C4-2B (cell line): ENCODE data around the gene ARVCF.

ENCODE experiments used
- ZFX ChIP-seq: fragments of 450-650 bp; IDR thresholded peaks from 2 replicates; pipeline ENCODE4 v1.6.1; 2017
- TF ChIP-seq, protein P1 (sequence below): fragments of 450-650 bp; conservative IDR thresholded peaks from 2 replicates; pipeline ENCODE4 v1.5.1; 2017; ENCODE audit warnings: mild to moderate bottlenecking

DNA sequence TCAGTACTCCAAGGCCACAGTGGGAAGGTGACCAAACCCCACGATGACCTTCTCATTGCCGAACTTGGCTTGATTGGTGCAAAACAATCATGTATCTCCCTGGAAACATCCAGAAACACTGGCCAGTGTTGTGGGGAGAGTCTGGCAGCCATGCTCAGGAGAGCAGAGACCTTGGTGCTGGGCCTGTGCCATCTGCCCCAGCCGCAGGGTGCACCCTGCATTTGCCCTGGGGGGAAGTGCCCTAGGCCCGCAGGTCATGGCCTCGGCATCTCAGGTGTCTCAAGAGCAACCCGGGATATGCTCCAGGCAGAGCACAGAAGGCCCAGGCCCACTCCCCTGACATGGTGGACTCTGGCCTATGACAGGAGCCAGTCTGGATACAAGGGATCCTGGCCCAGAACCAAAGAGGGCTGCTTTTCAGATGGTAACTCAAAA lies 23.7 kb downstream of the ARVCF start:
- TF ChIP-seq, protein P1, sequence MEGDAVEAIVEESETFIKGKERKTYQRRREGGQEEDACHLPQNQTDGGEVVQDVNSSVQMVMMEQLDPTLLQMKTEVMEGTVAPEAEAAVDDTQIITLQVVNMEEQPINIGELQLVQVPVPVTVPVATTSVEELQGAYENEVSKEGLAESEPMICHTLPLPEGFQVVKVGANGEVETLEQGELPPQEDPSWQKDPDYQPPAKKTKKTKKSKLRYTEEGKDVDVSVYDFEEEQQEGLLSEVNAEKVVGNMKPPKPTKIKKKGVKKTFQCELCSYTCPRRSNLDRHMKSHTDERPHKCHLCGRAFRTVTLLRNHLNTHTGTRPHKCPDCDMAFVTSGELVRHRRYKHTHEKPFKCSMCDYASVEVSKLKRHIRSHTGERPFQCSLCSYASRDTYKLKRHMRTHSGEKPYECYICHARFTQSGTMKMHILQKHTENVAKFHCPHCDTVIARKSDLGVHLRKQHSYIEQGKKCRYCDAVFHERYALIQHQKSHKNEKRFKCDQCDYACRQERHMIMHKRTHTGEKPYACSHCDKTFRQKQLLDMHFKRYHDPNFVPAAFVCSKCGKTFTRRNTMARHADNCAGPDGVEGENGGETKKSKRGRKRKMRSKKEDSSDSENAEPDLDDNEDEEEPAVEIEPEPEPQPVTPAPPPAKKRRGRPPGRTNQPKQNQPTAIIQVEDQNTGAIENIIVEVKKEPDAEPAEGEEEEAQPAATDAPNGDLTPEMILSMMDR = no peak
- no peak for TF ChIP-seq ZFX
